HG03558 (cell line): Measurements from ENCODE around the gene CDC42SE1.

ENCODE experiments used
- ATAC-seq: cut with Tn5 transposase; IDR thresholded peaks from one replicate; pipeline ENCODE4 v1.9.1; 2021; ENCODE audit warnings: moderate number of reproducible peaks; ENCODE audit not compliant: unreplicated experiment; ENCODE audit errors: extremely low read depth

The CDC42SE1 gene

GRCh38 chr1:151055581-151055980 is 3.8 kb downstream of the CDC42SE1 start:
- no peak for ATAC-seq

- no peak for ATAC-seq
These were observed 4.4 kb downstream of the CDC42SE1 start for GRCh38 chr1:151054971-151055547.

- no peak for ATAC-seq
These were observed 7.9 kb downstream of the CDC42SE1 start for GRCh38 chr1:151051356-151052009.

- ATAC-seq = no peak
These were observed 9.3 kb downstream of the CDC42SE1 start for GRCh38 chr1:151050051-151050688.

- no peak for ATAC-seq
These were observed 10.0 kb downstream of the CDC42SE1 start for GRCh38 chr1:151049458-151049857.

GRCh38 chr1:151048645-151049032 is 10.8 kb downstream of the CDC42SE1 start:
- ATAC-seq = no peak

- no peak for ATAC-seq
These were observed 11.3 kb downstream of the CDC42SE1 start for GRCh38 chr1:151047925-151048644.

GRCh38 chr1:151047591-151047924 is 11.9 kb downstream of the CDC42SE1 start, which contains the start of gene C1orf56:
C1orf56 (plus strand) TSS chr1:151047751; CDS start chr1:151047848, 97 bp downstream.
- ATAC-seq = no peak

GRCh38 chr1:151043163-151043562 is 16.3 kb downstream of the CDC42SE1 start:
- no peak for ATAC-seq

- no peak for ATAC-seq
These were observed 19.9 kb downstream of the CDC42SE1 start for GRCh38 chr1:151039521-151039920.

GRCh38 chr1:151037032-151037431 is 22.4 kb downstream of the CDC42SE1 start:
- no peak for ATAC-seq

GRCh38 chr1:151036356-151036755 is 23.1 kb downstream of the CDC42SE1 start, which contains the start of gene BNIPL:
BNIPL (plus strand) TSS chr1:151036586; CDS start chr1:151036726, 140 bp downstream.
- ATAC-seq = no peak

- no peak for ATAC-seq
These were observed 24.3 kb downstream of the CDC42SE1 start for GRCh38 chr1:151035167-151035566.

GRCh38 chr1:151032164-151032563 is 27.3 kb downstream of the CDC42SE1 start:
- no peak for ATAC-seq

- no peak for ATAC-seq
These were observed 33.0 kb downstream of the CDC42SE1 start for GRCh38 chr1:151026460-151026859.

GRCh38 chr1:151024540-151025146 is 34.8 kb downstream of the CDC42SE1 start:
- no peak for ATAC-seq

- no peak for ATAC-seq
These were observed 45.9 kb downstream of the CDC42SE1 start for GRCh38 chr1:151013518-151013917.

- no peak for ATAC-seq
These were observed 46.5 kb downstream of the CDC42SE1 start for GRCh38 chr1:151012684-151013471.

- no peak for ATAC-seq
These were observed 48.1 kb downstream of the CDC42SE1 start for GRCh38 chr1:151011154-151011850.
